C4-2B (cell line): Measurements from ENCODE around the gene FRMPD2.

ENCODE experiments used
- H3K27ac ChIP-seq: fragments of 450-650 bp; 2 replicates; pipeline ENCODE4 v1.5.1; 2017
- CTCF ChIP-seq: fragments of 450-650 bp; conservative IDR thresholded peaks from 2 replicates; pipeline ENCODE4 v1.5.1; 2017; ENCODE audit warnings: mild to moderate bottlenecking
- ZFX ChIP-seq: fragments of 450-650 bp; IDR thresholded peaks from 2 replicates; pipeline ENCODE4 v1.6.1; 2017

Gene FRMPD2

DNA sequence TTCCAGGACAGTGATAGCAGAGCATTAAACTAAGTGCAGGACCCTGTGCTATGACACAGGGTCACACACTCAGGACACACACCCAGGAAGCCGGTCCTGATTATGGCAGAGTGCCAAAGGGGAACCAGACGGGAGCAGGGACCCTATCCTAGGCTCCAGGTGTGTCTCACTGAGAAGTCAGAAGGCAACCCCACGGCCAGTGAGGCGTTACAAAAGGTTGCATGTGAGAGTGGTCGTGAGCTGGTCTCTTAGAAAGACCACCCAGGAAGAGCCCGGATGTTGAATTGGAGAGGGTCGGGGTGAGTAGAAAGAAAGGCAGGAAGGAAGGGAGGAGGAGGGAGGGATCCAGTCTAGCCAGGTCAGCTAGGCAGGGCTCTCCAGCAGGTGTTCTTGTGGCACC, 31.0 kb downstream of the FRMPD2 start:
- H3K27ac ChIP-seq = no peak overlapping the region

GRCh38 chr10:48242171-48242904, 32.2 kb downstream of the FRMPD2 start:
- TF ChIP-seq ZFX = no peak
- H3K27ac ChIP-seq = no peak overlapping the region

More for the DNA sequence above, 31.0 kb downstream of the FRMPD2 start:
- TF ChIP-seq ZFX = no peak
- no peak for TF ChIP-seq CTCF

GRCh38 chr10:48241332-48241731, 33.2 kb downstream of the FRMPD2 start:
- TF ChIP-seq CTCF (no peak), ZFX (no peak)
- H3K27ac ChIP-seq = no peak overlapping the region

- no peak overlapping the region for H3K27ac ChIP-seq
- TF ChIP-seq ZFX (no peak), CTCF (no peak)
These were observed 34.3 kb downstream of the FRMPD2 start for GRCh38 chr10:48240196-48240595.

- H3K27ac ChIP-seq = no peak overlapping the region
- no peak for TF ChIP-seq ZFX
- TF ChIP-seq CTCF = no peak
These were observed 34.9 kb downstream of the FRMPD2 start for GRCh38 chr10:48239618-48240017.

GRCh38 chr10:48238826-48239520, 35.5 kb downstream of the FRMPD2 start:
- H3K27ac ChIP-seq = no peak overlapping the region
- TF ChIP-seq ZFX (no peak), CTCF (no peak)

- TF ChIP-seq CTCF (no peak), ZFX (no peak)
- H3K27ac ChIP-seq = no peak overlapping the region
These were observed 36.9 kb downstream of the FRMPD2 start for GRCh38 chr10:48237259-48238250.
